HCT116 (cell line): ENCODE measurements around the gene THTPA. TPM values are rescaled to one million over a fixed set of nuclear protein-coding genes. Genes with fewer than 3 reads are reported as not detected.
A peak's percentile ranks its signal among the peaks of the same experiment; 100 is the strongest.
"Not testable (repeated sequence)": the region's sequence is repeated elsewhere in the genome, so short reads cannot be mapped to it uniquely, and the experiment has no call there.

ENCODE experiments used
- ATAC-seq: fragments of 200-7000 bp; cut with Tn5 transposase; 2 replicates; pipeline ENCODE4 v1.9.1; 2020; ENCODE audit warnings: mild to moderate bottlenecking, moderate library complexity
- BruUV-seq: library from RNA; stranded (reverse); fragments of 400-500 nt; replicated peaks from 2 replicates; lab custom pipeline; 2021; lab: Mats Ljungman, UMichigan
- CTCF ChIA-PET: fragments of 300-600 bp; sonication (Branson Sonifier 250); formaldehyde crosslinking; loops from one replicate; lab custom pipeline; 2021; ENCODE audit warnings: antibody characterized with exemption; lab: Charles Lee
- POLR2A ChIA-PET: fragments of 300-600, 350-600 bp; sonication (Branson Sonifier 250); formaldehyde crosslinking; loops from one replicate; lab custom pipeline; 2021; ENCODE audit warnings: antibody characterized with exemption; lab: Charles Lee
- RAD21 ChIA-PET, 2 experiments: fragments of 300-600 bp; sonication (Branson Sonifier 250); formaldehyde crosslinking; loops; one replicate each; lab custom pipeline; 2023; ENCODE audit warnings: low total read pairs in 2 of 2; ENCODE audit not compliant: uncharacterized antibody in 2 of 2, unreplicated experiment in 2 of 2, low non-redundant PET in 1 of 2; lab: Charles Lee
- DNase-seq: peaks from one replicate; pipeline ENCODE4 v3.0.0-alpha.2; 2010; ENCODE audit warnings: low read depth, low spot score
- H2AFZ ChIP-seq: fragments of 200-600 bp; shearing (Covaris generic), sonication (generic); 2 replicates; pipeline ENCODE4 v1.6.1; 2017; ENCODE audit warnings: low read depth, mixed run types, mixed read lengths, antibody characterized with exemption, low read length; ENCODE audit not compliant: poor library complexity, severe bottlenecking
- H3K27ac ChIP-seq: 2 replicates; pipeline ENCODE4 v1.5.1; 2012; ENCODE audit warnings: low read depth, low read length
- H3K27me3 ChIP-seq: fragments of 200-600 bp; sonication (generic); 2 replicates; pipeline ENCODE4 v1.6.1; 2016; ENCODE audit warnings: mixed run types, low read length, mixed read lengths; ENCODE audit not compliant: insufficient read depth
- H3K36me3 ChIP-seq, 2 experiments: fragments of 200-500 bp in 1 of 2; fragments of 200-600 bp in 1 of 2; sonication (Bioruptor generic) in 1 of 2; sonication (generic) in 1 of 2; 2 replicates each; pipeline versions ENCODE4 v1.5.1 to v1.6.1; 2014 to 2016; ENCODE audit warnings: low read length in 2 of 2, inconsistent platforms in 1 of 2, mixed read lengths in 1 of 2, mixed run types in 1 of 2; ENCODE audit not compliant: insufficient read depth in 2 of 2, control insufficient read depth in 1 of 2
- H3K4me1 ChIP-seq, 2 experiments: fragments of 200-600 bp in 1 of 2; sonication (generic) in 1 of 2; 2 replicates each; pipeline versions ENCODE4 v1.5.1 to v1.6.1; 2012 to 2017; ENCODE audit warnings: low read length in 2 of 2, inconsistent platforms in 1 of 2, mild to moderate bottlenecking in 1 of 2, mixed read lengths in 1 of 2, mixed run types in 1 of 2, moderate library complexity in 1 of 2; ENCODE audit not compliant: insufficient read depth in 2 of 2, control insufficient read depth in 1 of 2
- H3K4me2 ChIP-seq: fragments of 200-600 bp; sonication (generic); 2 replicates; pipeline ENCODE4 v1.6.1; 2017; ENCODE audit warnings: mixed run types, low read length, mixed read lengths
- H3K4me3 ChIP-seq, 2 experiments: fragments of 200-600 bp in 1 of 2; sonication (generic) in 1 of 2; replicated peaks in 1 of 2; 2 replicates each; pipeline ENCODE4 v1.5.1; 2011 to 2016; ENCODE audit warnings: low read length in 2 of 2, control low read depth in 1 of 2, low read depth in 1 of 2, mild to moderate bottlenecking in 1 of 2, mixed read lengths in 1 of 2, mixed run types in 1 of 2
- H3K79me2 ChIP-seq: fragments of 200-600 bp; sonication (generic); 2 replicates; pipeline ENCODE4 v1.6.1; 2017; ENCODE audit warnings: mild to moderate bottlenecking, mixed run types, low read length, moderate library complexity, mixed read lengths; ENCODE audit not compliant: insufficient read depth
- H3K9ac ChIP-seq: fragments of 200-600 bp; sonication (generic); 2 replicates; pipeline ENCODE4 v1.6.1; 2016; ENCODE audit warnings: low read length, mixed read lengths
- H3K9me2 ChIP-seq: fragments of 200-600 bp; sonication (generic), shearing (Covaris generic); 2 replicates; pipeline ENCODE4 v1.6.1; 2017; ENCODE audit warnings: mixed run types, mild to moderate bottlenecking, moderate library complexity; ENCODE audit not compliant: insufficient read depth
- H3K9me3 ChIP-seq, 2 experiments: fragments of 200-500 bp in 1 of 2; fragments of 200-600 bp in 1 of 2; sonication (Bioruptor generic) in 1 of 2; sonication (generic) in 1 of 2; 2 replicates each; pipeline ENCODE4 v1.6.1; 2014 to 2017; ENCODE audit warnings: low read length in 2 of 2, mixed read lengths in 2 of 2, inconsistent platforms in 1 of 2, low read depth in 1 of 2, mild to moderate bottlenecking in 1 of 2, mixed run types in 1 of 2, moderate library complexity in 1 of 2; ENCODE audit not compliant: control insufficient read depth in 1 of 2, insufficient read depth in 1 of 2
- H4K20me1 ChIP-seq: fragments of 200-600 bp; sonication (generic), shearing (Covaris generic); 2 replicates; pipeline ENCODE4 v1.6.1; 2017; ENCODE audit warnings: mixed run types, mild to moderate bottlenecking, moderate library complexity; ENCODE audit not compliant: insufficient read depth
- ATF3 ChIP-seq: IDR thresholded peaks from 2 replicates; pipeline ENCODE4 v1.6.1; 2012
- EGR1 ChIP-seq: IDR thresholded peaks from 2 replicates; pipeline ENCODE4 v1.6.1; 2012; ENCODE audit warnings: low read depth
- TCF7L2 ChIP-seq: IDR thresholded peaks from 2 replicates; pipeline ENCODE4 v1.7.0; 2011; ENCODE audit warnings: borderline replicate concordance, inconsistent platforms; ENCODE audit not compliant: insufficient read depth, insufficient read length; ENCODE audit errors: extremely low read depth
- ZNF274 ChIP-seq: fragments of 200-500 bp; sonication (Bioruptor generic); IDR thresholded peaks from 2 replicates; pipeline ENCODE4 v1.6.1; 2014; ENCODE audit warnings: mild to moderate bottlenecking, low read depth, low read length, inconsistent platforms
- intact Hi-C: fragments of 100-400 bp; cut with micrococcal nuclease; formaldehyde crosslinking; loops from 2 replicates; pipeline ENCODE4 v1.10.0; 2022
- total RNA-seq: library from RNA; stranded (reverse); gene quantifications from one replicate; pipeline ENCODE4 v1.2.1, GENCODE V29; 2021; ENCODE audit not compliant: unreplicated experiment

Gene THTPA
- total RNA-seq, 1 experiment from 2014 or later, result 5.8 TPM

DNA sequence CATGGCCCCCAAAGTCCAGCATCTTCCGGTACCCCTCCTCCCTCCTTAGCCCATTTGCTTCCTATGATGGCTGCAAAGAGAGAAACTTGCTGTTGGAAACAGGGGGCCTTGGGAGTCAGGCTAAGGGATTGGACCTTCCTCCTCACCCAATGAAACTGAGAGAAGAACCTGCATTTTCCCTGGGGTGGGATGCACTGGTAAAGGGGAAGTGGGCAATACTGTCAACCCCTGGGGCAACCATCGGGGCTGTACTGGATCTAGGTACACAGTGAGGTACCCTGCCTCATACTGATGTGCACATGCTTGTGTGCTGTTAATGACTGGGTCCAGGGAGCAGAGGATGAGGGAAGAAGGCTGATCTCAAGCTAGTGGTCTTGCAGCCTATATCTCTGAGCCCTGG lies 33.5 kb downstream of the THTPA start:
- Histone ChIP-seq H3K79me2 (no peaks in the 10 kb centered on the region), H3K27ac (0 out of 2 replicates have a peak overlapping the region, but pooled peaks have one; percentile 16), H4K20me1 (no peaks in the 10 kb centered on the region), H3K4me2 (peak overlapping the region; percentile 42; the same call in 1 of the 2 replicates), H2AFZ (peak overlapping the region; percentile 43), H3K9me3 (no peaks in the 10 kb centered on the region), H3K4me3 (no peak overlapping the region), H3K9ac (no peak overlapping the region), H3K36me3 (no peaks in the 10 kb centered on the region), H3K4me1 (peaks cover 4 to 12% of the 10 kb centered on the region in 2 experiments; a peak in 3 of 4 replicates), H3K9me2 (no peaks in the 10 kb centered on the region), H3K27me3 (no peaks in the 10 kb centered on the region)
- intact Hi-C loops, result loop anchor here (1.0 kb wide), 2 partner anchors 340 to 364 kb away; partner anchors contain the start of gene DHRS4
- ChIA-PET POLR2A (interaction anchor here (1.5 to 1.6 kb wide), 2 partner anchors 43 to 321 kb away, joined by 5 to 7 read pairs; no protein-coding TSS in a partner anchor), CTCF (interaction anchor here (0.6 to 1.7 kb wide), 19 partner anchors 8 to 519 kb away, joined by 3 to 45 read pairs (median 4); partner anchors contain the start of genes AP1G2 and PCK2), RAD21 (interaction anchor here (1.1 to 1.2 kb wide), 5 partner anchors 42 to 341 kb away, joined by 3 to 7 read pairs (median 4); no protein-coding TSS in a partner anchor)
- DNase-seq (no peak), ATAC-seq (peak; percentile 5; the same call in 1 of the 2 replicates)
- TF ChIP-seq ZNF274 (no peak), EGR1 (no peak), ATF3 (no peak)
- BruUV-seq, result no TSS peak

DNA sequence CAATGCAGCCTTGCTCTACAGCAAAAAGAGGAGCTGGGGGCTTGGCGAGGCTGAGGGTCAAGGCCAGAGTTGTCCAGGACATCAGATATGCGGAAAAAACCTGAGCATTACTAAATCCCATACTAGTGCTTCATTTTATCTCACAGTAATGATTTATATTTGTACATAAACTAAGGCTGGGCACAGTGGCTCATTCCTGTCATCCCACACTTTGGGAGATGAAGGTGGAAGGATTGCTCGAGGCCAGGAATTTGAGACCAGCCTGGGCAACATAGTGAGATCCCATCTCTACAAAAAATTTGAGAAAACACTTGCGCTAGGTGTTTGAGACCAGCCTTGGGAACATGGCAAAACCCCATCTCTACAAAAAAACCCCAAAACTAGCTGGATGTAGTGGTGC lies 34.1 kb downstream of the THTPA start:
- H3K27me3 ChIP-seq, result no peaks in the 10 kb centered on the region
- H3K27ac ChIP-seq, result no peak overlapping the region
- ChIA-PET RAD21 (no interaction called here), CTCF (interaction anchor here (1.0 to 2.3 kb wide), 2 partner anchors 42 to 321 kb away, joined by 3 to 6 read pairs; no protein-coding TSS in a partner anchor)
- H2AFZ ChIP-seq, result no peak overlapping the region
- no peak overlapping the region for H3K9ac ChIP-seq
- TF ChIP-seq TCF7L2, result no peak
- TF ChIP-seq, all 23 proteins: peak for 0
- Histone ChIP-seq H3K9me2 (no peaks in the 10 kb centered on the region), H3K9me3 (no peaks in the 10 kb centered on the region), H3K79me2 (no peaks in the 10 kb centered on the region), H3K4me2 (no peak overlapping the region), H3K4me3 (no peak overlapping the region), H4K20me1 (no peaks in the 10 kb centered on the region), H3K4me1 (peaks cover 4 to 12% of the 10 kb centered on the region in 2 experiments; a peak in 3 of 4 replicates), H3K36me3 (no peaks in the 10 kb centered on the region)
- no peak for DNase-seq
- POLR2A ChIA-PET, result interaction anchor here (0.7 kb wide), 1 partner anchor 304 kb away, joined by 4 read pairs; the partner anchor contains the start of gene HOMEZ
- no peak for ATAC-seq
- BruUV-seq, result no TSS peak
- intact Hi-C loops, result no loop called here

- BruUV-seq, H3K27me3 ChIP-seq, H3K4me3 ChIP-seq, intact Hi-C loops, H3K79me2 ChIP-seq, H3K36me3 ChIP-seq, H3K4me1 ChIP-seq, H4K20me1 ChIP-seq, POLR2A ChIA-PET, H3K27ac ChIP-seq, DNase-seq, H3K9me3 ChIP-seq, CTCF ChIA-PET, H3K9ac ChIP-seq, H2AFZ ChIP-seq, RAD21 ChIA-PET, ATAC-seq, H3K9me2 ChIP-seq, H3K4me2 ChIP-seq: not testable (repeated sequence)
Measured at GRCh38 chr14:23594191-23594590, 38.1 kb downstream of the THTPA start.
